ENCODE data around the gene ZBTB2.
A peak's percentile ranks its signal among the peaks of the same experiment; 100 is the strongest.
"Not testable (repeated sequence)": the region's sequence is repeated elsewhere in the genome, so short reads cannot be mapped to it uniquely, and the experiment has no call there.

The ZBTB2 gene

DNA sequence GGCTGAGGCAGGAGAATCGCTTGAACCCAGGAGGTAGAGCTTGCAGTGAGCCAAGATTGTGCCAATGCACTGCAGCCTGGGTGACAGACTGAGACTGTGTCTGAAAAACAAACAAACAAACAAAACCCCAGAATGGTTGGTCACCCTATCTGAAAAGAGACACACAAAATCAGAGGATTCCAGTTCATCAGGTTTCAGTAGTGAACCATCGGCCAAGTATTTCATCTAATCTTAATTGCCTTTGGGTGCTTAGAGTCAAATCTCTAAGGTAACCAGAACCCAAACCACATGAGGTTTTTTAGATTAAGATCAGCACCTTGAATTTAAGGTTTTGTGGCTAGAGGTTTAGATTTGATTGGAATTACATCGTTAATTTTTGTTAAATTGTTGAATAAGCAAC is 8.3 kb upstream of the ZBTB2 start:
- DNase-seq: no peak

GRCh38 chr6:151393410-151393809 is 2.1 kb upstream of the ZBTB2 start:
- no peak for DNase-seq

- DNase-seq: no peak
These were observed 1.1 kb upstream of the ZBTB2 start for GRCh38 chr6:151392427-151392826.

DNA sequence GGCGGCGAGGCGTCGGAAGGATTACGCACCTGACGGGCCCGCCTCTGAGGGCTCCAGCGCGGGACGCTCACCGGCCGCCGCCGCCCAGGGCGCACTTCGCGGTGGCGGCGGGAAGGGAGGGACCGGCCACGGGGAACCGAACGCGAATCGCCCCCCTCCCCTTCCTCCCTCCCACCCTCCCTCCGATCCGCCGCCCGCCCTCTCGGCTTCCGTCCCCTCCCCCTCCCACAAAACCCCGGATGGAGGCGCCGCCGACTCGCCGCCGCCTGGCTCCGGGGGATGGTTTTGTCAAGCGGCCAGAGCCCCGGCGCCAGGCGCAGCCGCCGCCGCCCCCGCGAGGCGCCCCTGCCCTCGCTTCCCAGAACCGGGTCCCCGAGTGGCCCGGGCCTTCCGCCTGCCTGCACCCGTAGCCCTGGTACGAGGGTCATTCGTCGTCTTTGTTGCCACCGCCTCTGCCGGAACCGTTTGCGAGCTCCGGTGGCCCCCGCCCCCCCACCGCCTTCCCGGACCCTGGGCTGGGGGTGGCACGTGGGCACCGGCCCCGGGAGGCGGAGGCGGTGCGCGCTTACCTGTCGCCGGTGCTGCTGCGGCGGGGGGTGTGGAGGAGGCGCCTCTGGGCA is 398 bp downstream of the ZBTB2 start:
- peak; percentile 77 for DNase-seq

GRCh38 chr6:151390276-151390850 is 996 bp downstream of the ZBTB2 start:
- peak; percentile 100 for DNase-seq

DNA sequence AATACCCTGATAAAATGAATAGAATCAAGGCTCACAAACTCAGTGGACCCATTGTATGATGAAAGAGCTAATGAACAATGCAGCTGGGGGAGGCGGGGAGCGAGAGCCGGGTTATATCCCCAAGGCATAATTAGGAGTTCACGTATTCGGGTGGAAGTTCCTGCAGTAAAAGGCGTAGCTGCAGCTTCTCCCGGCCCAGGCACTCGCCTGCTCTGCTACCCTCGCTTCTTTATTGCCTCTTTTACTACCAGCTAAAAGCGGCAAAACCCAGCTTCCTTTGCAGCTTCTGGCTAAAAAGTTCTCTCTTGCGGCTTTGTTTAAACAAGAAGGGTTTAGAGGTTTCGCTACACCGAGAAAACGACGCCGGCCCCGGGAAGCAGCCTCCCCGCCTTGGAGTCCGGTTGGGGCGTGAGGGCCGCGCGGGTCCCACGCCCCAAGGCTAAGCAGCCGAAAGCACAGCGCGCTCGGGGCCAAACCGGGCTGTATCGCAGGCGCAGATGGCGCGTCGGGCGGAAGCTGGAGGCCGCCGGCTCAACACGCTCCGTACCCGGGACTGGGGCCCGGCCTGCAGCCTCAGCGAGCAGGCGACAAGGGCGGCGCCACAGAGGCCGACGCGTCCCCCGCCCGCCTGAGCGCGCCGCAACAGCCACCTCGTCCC is 1.6 kb downstream of the ZBTB2 start:
- DNase-seq: peak; percentile 84

- DNase-seq: no peak
These were observed 2.3 kb downstream of the ZBTB2 start for GRCh38 chr6:151388997-151389617.

GRCh38 chr6:151388236-151388635 is 3.1 kb downstream of the ZBTB2 start:
- DNase-seq: no peak

DNA sequence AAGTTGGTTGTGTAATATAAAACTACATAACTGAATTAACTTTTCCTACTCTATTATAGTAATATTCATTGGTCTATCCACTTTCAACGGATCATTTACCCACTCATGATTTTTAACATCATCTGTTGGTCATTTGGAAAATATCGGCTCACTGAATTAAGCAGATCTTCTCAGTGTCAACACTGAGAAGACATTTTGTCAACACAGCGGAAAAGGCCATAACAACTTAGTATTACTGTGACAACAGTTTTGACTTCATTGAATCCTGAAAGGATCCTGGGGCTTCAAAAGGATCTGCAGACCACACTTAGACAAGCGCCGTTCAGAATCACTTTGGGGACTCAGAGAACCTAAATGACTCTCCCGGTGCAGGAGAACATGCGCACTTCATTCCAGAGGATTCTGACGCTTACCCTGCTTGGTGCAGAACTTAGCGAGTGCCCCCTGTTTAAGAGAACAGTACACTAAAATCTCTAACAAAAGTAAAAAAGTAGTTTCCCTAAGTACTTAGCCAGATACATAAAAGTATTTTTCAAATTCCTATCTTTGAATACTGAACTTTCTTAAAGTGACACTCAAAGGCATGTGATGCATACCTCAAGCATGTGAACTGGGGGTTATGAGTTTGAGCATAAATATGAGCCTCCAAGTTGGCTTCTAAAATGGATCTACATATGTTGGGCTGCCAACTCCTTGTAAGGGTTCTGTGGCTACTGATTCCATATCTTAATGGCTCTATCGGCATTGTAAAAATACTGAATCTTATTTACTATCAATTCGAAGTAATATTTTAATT is 4.0 kb downstream of the ZBTB2 start:
- peak; percentile 81 for DNase-seq

GRCh38 chr6:151385177-151385576 is 6.2 kb downstream of the ZBTB2 start:
- no peak for DNase-seq

GRCh38 chr6:151384151-151384550 is 7.2 kb downstream of the ZBTB2 start:
- no peak for DNase-seq

DNA sequence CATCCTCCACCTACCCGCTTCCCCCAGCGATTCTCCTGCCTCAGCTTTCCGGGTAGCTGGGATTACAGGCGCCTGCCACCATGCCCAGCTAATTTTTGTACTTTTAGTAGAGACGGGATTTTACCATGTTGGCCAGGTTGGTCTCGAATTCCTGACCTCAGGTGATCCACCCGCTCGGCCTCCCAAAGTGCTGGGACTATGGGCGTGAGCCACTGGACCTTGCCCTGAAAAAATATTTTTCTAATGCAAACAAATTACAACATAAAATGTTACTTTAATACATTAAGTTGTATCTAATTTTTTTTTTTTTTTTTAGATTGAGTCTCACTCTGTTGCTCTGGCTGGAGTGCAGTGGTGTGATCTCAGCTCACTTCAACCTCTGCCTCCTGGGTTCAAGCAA is 8.7 kb downstream of the ZBTB2 start:
- DNase-seq: not testable (repeated sequence)

GRCh38 chr6:151381722-151382121 is 9.6 kb downstream of the ZBTB2 start:
- DNase-seq: no peak

GRCh38 chr6:151380848-151381205 is 10.5 kb downstream of the ZBTB2 start:
- no peak for DNase-seq

GRCh38 chr6:151379933-151380847 is 11.2 kb downstream of the ZBTB2 start:
- no peak for DNase-seq

- DNase-seq: no peak
These were observed 14.3 kb downstream of the ZBTB2 start for GRCh38 chr6:151377095-151377494.

DNA sequence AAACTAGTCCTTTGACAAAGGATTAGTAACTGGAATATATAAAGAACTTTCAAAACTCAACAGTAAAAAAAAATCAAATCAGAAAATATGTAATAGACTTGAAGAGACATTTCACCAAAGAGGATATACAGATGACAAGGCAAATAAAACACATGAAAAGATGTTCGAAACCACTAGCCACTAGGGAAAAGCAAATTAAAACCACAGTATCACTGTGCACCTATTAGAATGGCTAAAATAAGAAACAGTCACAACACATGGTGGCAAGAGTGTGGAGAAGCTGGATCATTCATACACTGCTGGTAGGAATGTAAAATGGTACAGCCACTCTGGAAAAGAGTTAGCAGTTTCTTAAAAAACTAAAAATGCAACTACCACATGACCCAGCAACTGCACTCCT is 14.9 kb downstream of the ZBTB2 start:
- peak; percentile 27 for DNase-seq

DNA sequence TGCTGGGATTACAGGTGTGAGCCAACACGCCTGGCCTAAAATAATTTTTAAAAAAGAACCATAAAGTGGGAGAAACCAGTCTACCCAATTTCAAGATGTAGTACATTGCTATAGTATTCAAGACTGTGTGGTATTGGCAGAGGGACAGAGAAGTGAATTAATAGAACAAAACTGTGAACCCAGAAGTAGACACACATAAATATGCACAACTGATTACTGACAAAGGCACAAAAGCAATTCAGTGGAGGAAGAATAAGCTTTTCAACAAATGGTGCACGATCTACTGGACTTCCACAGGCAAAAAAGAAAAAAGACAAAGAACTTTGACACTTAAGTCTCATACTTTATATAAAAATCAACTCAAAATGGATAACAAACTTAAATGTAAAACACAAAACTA is 15.5 kb downstream of the ZBTB2 start:
- no peak for DNase-seq

DNA sequence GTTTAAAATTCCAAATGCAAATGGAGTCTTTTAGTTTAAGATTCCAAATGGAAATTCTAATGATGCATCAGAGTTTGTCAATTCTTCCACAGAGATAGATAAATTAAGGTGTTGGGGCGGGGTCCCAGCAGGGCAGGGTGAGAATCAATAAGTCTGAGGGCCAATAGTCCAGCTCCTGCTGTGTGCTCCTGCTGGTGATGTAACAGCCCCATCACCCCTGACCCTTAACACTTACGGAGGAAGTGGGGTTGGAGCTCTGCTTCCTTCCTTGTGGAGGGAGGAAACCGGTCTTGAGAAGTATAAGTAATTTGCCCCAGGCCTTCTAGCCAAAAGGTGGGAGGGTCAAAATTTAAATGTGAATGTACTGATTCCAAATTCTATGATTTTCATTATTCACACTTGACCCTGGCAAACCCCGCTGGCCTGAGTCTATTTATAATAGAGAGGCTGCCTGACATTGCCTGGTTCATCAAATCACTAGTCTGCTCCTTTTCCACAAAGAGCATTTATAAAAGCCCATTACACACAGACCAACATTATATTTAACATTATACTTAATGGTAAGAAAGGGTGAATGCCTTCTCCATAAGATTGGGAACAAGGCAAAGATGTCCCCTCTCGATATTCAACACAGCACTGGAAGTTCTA is 17.2 kb downstream of the ZBTB2 start:
- DNase-seq: no peak

GRCh38 chr6:151372164-151372563 is 19.2 kb downstream of the ZBTB2 start:
- no peak for DNase-seq

DNA sequence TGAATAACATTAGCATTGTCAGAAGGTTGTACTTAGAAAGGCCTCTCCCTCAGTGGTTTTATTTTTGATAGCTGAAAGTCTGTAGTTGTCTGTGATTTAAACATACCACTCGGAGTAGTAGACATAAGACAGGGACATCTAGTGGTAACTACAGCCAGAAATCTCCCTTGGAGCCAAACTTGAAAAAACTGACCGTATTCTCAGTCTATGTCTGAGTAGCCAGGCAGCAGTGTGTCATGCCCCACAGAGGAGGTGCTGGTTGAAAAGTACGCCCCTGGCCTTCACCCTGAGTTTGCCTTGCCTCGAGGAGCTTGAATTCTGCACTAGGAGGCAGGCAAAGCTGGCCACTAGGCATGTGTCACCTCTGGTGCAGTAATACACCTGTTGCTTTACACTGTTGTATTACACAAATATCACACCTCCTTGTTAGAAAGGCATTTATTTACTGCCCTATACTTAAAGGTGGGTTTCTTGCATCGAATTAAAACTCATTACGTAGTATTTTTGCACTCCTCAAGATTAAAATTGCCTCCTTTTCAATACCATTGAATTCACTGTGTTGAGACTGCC is 20.8 kb downstream of the ZBTB2 start:
- DNase-seq: no peak

All from fibroblast of skin of right quadriceps (primary cell).